VCaP (cell line): ENCODE data around the gene MAP2K1.
A peak's percentile ranks its signal among the peaks of the same experiment; 100 is the strongest.

Experiments used
- H3K27ac ChIP-seq: fragments of 450-650 bp; 2 replicates; pipeline ENCODE4 v1.5.1; 2017
- TF ChIP-seq, protein P1 (sequence below): fragments of 450-650 bp; conservative IDR thresholded peaks from 2 replicates; pipeline ENCODE4 v1.5.1; 2017; ENCODE audit warnings: mild to moderate bottlenecking, moderate library complexity

The MAP2K1 gene

DNA sequence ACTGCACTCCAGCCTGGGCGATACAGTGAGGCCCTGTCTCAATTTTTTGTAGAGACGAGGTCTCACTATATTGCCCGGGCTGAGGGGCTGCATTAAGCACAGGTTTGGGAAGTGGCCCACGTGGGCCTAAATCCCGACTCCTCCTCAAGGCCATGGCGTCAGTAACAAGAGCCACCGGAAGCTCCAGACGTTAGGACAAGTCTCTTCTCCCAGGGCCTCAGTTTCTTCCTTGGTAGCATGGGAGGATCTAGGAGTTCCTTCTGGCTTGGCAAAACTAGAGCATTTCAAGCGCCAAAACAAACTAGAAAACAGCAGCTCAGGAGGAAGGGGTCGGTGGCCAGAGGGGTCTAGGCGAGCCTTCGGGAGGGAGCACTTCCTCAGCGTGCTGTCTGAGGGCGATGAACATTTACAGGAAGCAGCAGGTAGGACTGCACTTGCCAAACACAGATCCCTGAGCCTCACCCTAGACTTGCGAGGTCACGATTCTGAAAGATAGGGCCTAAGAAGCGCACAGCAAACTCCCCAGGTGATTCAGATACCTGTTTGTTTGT is 110.3 kb downstream of the MAP2K1 start:
- TF ChIP-seq, protein P1, sequence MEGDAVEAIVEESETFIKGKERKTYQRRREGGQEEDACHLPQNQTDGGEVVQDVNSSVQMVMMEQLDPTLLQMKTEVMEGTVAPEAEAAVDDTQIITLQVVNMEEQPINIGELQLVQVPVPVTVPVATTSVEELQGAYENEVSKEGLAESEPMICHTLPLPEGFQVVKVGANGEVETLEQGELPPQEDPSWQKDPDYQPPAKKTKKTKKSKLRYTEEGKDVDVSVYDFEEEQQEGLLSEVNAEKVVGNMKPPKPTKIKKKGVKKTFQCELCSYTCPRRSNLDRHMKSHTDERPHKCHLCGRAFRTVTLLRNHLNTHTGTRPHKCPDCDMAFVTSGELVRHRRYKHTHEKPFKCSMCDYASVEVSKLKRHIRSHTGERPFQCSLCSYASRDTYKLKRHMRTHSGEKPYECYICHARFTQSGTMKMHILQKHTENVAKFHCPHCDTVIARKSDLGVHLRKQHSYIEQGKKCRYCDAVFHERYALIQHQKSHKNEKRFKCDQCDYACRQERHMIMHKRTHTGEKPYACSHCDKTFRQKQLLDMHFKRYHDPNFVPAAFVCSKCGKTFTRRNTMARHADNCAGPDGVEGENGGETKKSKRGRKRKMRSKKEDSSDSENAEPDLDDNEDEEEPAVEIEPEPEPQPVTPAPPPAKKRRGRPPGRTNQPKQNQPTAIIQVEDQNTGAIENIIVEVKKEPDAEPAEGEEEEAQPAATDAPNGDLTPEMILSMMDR = no peak
- H3K27ac ChIP-seq = peak overlapping the region; percentile 98

DNA sequence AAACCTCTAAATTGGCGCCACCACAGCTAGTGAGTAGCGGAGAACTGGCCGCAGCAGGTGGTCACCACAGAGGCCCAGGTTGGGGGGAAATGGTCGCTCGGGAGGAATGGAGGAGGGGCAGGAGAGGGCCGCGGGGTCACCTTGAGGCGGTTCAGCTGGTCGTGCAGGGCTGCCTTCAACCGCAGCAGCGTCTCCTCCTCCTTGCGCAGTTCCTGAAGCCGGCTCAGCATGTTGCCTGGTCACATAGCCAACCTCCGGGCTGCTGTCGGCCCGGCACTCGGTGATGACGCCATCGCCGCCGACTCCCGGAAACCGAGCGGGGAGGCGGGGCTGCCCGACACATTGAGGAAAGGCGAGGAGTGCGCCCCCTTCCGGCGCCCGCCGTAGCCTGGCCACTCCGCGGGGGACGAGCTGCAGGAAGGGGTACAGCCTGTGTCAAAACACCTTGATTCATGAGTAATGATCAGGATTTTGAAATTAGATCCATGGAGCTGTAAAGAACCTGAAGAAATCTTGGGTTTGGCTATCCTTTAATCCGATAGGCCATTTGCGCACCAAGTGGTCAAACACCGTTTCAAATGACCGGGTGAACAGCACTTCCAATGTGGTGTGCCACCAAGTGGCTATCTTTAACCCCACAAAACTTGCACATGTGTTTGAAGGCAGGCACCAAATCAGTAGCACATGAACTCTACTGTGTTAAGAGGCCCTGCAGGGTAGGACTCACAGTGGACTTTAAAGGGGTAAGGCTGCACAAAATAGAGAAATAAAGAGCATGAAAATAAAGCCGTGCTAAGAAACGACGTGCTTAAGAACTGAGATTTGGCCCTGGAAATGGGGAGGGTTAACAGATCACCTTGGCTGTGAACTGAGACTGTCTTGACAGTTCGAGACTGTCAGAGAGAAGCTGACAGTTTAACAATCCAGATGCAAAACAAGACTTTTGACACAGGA is 111.1 kb downstream of the MAP2K1 start, which contains the start of gene SNAPC5:
SNAPC5 (minus strand) TSS at position 261 of the 954 bp plus-strand sequence; CDS start at position 230, 31 bp downstream.
- peak within 1 kb of the TSS; percentile 98 for H3K27ac ChIP-seq
- TF ChIP-seq, protein P1 = peak; percentile 99

DNA sequence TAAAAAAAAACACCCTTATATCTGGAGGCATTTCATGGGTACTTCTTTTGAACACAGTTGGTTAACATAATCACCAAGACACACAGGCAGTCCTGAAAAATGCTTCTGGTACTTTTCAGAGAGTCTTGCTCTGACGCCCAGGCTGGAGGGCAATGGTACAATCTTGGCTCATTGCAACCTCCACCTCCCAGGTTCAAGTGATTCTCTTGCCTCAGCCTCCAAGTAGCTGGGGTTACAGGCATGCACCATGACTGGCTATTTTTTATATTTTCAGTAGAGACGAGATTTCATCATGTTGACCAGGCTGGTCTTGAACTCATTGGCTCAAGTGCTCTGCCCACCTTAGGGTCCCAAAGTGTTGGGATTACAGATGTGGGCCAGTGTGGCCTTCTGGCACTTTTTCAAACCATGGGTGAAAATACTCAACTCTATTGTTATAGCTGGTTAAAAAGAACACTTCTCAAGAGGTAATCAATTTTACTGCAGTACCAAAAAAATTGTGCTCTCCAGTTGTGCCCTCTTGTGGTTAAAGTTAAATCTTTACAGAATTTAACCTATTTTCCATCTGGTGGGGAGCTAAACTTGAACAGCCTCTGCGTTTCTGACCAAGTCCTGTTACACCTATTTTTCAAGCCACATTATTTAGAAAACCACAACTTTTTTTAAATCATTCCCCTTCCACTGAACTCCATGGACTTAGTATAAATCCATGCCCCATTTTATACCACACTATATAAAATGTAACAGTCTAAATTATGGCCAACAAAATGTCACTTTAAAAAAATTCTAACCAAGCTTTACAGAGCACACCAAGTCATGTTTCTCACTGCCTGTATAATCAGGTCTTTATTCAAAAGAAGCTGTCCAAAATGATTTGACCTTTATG is 112.0 kb downstream of the MAP2K1 start:
- H3K27ac ChIP-seq = peak overlapping the region; percentile 98

DNA sequence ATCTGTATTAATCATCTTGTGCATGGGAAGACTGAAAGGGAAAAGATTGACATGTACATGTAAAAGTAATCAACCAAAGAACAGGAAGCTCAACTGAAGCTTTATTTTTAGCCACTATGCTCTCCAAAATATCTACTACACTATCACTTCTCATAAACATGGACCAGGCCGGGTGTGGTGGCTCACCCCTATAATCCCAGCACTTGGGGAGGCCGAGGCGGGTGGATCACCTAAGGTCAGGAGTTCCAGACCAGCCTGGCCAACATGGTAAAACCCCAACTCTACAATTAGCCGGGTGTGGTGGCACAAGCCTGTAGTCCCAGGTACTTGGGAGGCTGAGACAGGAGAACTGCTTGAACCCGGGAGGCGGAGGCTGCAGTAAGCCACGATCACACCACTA is 113.6 kb downstream of the MAP2K1 start:
- H3K27ac ChIP-seq = peak overlapping the region; percentile 98

More for the DNA sequence above, 112.0 kb downstream of the MAP2K1 start:
- TF ChIP-seq, protein P1 = peak; percentile 65

DNA sequence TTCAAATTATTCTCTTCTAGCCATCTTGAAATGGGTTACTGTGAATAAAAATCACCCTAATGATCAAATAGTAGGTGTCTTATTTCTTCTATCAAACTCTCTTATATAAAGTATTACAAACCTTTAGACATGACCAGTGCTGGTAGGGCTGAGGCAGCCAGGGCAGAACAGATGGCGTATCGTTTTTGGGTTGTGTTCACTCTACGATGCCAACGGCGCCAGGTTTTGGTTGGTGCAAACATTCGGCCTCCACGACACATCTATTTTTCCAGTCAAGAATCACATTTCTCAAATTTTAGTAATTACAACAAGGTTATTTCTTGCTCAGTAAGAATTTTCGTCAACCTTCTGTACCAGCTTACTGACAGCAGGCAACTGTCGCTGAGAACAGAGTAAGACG is 115.8 kb downstream of the MAP2K1 start:
- TF ChIP-seq, protein P1 = no peak
- peak overlapping the region; percentile 98 for H3K27ac ChIP-seq

DNA sequence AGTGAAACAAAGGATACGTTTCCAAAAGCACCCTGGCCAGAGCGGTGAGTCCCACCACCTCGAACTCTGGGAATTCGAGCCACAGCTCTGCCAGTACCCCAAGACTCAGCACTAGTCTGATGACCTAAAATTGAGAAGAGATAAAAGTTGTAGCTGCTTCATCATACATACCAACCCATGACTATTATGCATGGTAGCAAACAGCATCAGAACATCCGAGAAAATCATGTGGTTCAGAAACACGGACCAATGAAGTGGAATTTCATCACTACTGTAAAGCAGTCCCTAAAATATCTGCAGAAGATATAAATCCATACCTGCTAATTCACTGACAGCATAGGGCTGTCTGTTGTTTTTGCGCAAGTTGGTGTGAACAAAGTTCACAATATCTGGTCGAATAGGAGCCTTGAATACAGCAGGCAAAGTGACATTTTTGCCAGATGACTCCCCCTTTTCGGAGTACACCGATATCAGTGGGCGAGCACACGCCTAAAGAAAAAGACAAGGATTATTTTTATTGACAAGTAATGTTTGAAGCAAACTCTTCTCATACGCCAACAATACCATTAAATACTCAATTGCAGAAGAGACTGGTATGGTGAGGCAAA is 116.4 kb downstream of the MAP2K1 start:
- H3K27ac ChIP-seq = peak overlapping the region; percentile 98

DNA sequence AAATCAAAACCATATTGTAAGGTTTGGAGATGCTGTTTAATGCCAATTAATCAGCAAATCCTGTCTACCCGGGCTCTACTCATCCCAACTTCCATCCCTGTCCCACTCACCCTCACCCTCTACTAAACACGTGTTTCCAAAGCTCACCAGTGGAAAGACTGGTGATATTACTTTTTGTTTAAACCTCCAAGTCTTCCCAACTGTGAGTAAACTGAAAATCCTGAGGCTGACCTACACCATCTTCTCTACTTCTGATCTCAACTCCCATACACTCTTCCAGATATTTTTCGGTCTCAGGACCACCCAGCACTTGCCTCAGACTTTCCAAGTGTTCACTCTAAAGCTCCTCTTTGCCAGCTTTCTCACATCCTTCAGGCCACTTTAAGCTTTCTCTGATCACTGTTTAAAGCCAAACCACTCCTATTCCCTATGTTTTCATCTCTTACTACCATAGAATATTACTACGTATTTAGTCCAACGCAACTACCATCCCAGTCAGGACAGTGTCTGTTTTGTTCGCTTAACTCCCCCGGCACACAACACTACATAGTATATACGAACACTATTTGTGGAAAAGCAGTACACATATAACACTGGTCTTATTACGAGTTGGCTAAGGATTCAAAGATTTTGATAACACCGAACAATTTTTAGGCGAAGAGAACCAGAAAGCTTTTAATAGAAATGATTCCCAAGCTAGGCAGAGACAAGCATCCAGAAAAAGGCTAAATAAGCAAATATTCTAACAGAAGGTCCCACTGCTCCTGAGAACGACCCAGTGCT is 117.3 kb downstream of the MAP2K1 start:
- TF ChIP-seq, protein P1 = no peak
- H3K27ac ChIP-seq = peak overlapping the region; percentile 98
